ENCODE data around the gene DNAJC16.
A peak's percentile ranks its signal among the peaks of the same experiment; 100 is the strongest.
"Not testable (repeated sequence)": the region's sequence is repeated elsewhere in the genome, so short reads cannot be mapped to it uniquely, and the experiment has no call there.

DNAJC16 gene

DNA sequence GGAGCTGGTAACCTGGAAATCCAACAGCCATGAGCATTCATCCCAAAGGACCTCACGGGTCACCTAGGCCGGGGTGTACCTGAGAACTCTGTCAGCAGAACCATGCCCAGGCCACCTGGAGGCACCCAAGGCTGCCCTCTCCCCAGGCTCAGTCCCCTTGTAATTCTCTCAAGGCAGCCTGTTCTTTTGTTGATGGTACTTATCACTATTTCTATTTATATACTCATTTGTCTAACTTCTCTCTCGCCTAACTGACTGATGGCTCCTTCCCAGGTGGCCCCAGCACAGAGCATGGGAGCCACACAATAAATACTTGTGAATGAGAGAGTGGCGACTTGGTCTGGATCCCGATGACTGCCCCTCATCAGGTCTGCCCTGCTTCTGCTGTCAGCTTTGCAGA lies 19.4 kb upstream of the DNAJC16 start:
- DNase-seq: no peak

DNA sequence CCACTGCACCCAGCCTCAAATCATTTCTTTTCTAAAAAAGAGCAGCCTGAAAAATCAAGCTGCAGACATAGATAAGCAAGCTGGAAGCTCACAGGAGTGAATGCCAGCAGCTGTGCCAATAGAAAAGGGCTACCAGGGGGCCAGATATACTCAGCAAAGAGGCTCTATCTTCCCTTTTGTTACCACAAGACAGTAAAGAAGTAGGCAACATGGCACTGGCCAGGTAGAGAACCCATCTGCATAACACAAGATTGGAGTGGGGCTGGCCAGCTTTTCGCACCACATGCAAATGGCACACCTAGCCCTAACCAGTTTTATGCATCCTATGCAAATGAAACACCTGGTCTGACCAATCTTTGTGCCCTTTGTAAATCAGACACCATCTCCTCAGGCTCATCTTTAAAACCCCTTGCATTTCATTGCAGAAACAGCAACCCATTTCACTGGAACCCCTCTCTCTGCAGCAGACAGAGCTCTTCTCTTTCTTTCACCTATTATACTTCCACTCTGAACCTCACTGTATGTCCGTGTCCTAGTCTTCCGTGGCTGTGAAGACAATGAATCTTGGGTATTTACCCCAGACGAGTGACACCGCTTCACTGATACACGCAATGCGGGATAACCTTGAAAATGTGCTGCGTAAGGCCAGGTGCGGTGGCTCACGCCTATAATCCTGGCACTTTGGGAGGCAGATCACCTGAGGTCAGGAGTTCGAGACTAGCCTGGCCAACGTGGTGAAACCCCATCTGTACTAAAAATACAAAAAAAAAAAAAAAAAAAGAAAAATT lies 17.8 kb upstream of the DNAJC16 start:
- no peak for DNase-seq

DNA sequence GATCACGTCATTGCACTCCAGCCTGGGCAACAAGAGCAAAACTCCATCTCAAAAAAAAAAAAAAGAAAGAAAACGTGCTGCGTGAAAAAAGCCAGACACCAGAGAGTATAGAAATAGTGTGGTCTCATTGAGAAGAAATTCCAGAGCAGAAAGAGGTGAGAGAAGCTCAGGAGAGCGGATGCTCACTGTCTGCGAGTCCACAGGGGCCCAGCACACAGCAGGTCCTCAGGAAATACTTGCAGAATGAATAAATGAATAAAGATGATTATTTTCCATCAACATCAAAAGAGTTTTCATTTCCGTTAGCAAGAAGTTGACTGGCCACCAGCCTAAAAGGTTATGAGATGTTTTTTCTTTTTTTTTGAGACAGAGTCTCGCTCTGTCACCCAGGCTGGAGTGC lies 17.1 kb upstream of the DNAJC16 start:
- DNase-seq: no peak

DNA sequence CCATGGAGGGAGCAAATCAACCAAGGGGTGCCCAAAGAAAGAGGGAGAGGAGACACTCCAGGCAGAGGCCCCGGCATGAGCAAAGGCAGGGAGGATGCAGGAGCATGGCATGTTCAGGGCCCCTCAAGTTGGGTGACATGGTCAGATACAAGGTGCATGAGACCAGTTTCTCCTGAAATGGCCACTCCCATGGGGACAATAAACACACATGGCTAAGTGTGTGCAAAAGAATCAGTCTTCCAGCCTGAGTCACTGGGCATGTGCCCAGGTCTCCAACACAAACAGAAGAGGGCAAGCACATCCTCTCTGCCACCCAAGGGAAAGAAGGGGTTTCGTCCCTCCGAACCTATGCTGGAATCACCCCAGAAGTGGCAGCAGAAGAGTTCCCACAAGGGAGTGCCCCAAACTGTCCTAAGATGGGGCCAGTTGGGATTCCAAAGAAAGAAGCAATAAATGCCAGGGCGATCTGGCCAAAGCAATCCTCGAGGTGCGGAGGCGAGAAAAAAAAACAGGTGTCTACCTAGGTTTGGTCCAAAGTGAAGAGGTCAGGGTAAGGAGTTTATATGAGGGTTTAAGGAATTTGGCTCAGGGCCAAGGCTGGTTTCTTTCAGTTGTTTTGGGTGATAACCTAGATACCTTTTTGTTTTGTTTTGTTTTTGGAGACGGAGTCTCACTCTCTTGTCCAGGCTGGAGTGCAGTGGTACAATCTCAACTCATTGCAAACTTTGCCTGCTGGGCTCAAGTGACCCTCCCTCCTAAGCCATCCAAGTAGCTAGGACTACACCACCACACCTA lies 15.8 kb upstream of the DNAJC16 start:
- DNase-seq: no peak

DNA sequence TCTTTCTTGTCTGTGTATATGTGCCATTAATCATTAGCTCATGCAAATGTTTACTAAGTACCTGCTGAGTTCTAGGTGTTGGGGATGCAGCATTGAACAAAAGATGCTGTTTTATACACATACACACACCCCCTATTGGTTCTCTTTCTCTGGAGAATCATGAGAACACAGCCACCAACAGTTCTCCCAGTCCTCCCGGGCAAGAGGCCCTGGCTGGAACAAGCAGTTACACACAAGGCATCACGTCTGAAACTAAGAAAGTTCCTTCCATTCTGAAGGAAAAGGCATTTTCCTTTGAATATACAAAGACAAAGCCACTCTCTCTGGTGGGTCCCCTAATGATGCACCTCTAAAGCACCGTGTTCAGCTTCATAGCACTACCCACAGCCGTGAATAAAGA lies 13.5 kb upstream of the DNAJC16 start:
- DNase-seq: no peak

DNA sequence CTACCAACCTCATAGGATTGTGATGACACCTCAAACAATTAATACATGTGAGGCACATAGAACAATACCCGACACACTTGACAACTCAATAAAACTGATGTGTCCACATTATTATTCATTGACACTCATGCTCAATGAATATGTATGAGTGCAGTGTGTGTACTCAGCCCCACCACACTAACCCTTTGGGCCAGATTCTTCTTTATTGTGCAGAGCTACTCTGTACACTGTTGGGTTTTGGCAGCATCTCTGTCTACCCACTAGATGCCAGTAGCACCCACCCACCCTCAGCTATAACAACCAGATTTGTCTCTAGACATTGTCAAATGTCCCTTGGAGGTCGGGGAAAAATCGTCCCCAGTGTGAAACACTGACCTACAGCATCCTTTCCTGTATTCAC lies 12.7 kb upstream of the DNAJC16 start:
- DNase-seq: no peak

DNA sequence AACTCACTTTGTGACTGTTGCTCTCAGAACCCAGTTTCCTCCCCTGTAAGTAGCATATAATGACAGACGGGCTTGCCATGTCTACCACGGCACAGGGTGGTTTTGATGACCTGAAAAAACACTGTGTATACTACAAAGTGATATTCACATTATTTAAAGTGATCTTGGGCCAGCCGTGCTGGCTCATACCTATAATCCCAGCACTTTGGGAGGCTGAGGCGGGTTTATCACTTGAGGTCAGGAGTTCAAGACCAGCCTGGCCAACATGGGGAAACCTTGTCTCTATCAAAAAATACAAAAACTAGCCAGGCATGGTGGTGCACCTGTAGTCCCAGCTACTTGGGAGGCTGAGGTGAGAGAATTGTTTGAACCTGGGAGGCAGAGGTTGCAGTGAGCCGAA lies 12.1 kb upstream of the DNAJC16 start:
- DNase-seq: not testable (repeated sequence)

DNA sequence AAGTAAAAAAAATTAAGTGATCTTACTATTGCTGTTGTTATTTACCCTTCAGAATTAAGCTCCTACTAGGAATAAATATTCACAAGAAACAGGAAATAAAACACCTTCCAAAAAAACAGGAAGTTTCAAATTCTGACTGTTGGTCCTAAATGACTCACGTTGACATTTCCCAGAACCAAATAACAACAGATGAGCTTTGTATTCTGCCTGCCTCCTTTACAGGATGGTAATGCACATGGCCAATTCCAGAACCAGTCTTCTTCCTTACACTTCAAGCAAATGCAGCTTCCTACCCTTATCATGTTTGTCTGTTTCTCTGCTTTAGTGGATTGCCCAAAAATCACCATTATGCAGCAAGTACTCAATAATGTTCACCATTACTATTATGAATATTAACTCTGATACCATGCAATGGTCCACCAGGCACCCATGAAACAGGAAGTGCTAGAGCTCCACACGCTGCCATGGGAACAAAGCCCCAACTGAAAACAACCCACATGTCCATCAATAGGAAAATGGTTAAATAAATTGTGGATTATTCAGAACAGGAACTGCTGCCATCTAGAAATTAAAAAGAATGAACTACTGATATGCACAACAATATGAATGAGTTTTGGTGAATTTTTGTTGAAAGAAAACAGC lies 11.5 kb upstream of the DNAJC16 start:
- DNase-seq: no peak

DNA sequence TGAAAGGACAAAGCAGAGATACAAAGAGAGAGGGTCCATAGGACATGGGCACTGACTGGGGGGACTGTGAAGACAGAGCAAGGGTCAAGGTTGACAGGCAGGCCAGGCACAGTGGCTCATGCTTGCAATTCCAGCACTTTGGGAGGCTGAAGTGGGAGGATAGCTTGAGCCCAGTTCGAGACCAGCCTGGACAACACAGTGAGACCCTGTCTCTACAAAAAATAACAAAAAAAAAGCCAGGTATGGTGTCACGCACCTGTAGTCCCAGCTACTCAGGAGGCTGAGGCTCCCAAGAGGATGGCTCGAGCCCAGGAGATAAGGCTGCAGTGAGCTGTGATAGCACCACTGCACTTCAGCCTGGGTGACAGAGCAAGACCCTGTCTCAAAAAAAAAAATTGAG lies 7.0 kb upstream of the DNAJC16 start:
- DNase-seq: no peak

DNA sequence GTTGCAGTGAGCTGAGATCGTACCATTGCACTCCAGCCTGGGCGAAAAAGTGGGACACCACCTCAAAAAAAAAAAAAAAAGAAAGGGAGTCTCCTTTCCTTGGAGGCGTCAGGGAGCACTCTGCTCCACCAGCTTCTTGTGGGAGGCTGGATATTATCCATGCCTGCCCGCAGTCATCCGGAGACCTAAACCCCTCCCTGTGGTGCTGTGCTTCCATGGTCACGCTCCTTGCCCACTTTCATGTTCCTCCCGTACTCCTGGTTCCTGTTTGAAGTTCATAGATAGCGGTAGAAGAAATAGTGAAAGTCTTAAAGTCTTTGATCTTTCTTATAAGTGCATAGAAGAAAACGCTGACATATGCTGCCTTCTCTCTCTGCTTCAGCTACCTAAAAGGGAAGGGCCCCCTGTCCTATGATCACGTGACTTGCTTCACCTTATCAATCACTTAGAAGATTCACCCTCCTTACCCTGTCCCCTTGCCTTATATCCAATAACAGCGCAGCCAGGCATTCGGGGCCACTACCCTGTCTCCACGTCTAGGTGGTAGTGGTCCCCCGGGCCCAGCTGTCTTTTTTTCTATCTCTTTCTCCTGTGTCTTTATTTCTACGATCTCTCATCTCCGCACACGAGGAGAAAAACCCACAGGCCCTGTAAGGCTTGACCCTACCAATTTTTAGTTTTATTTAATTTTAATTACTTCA lies 5.3 kb upstream of the DNAJC16 start:
- not testable (repeated sequence) for DNase-seq

DNA sequence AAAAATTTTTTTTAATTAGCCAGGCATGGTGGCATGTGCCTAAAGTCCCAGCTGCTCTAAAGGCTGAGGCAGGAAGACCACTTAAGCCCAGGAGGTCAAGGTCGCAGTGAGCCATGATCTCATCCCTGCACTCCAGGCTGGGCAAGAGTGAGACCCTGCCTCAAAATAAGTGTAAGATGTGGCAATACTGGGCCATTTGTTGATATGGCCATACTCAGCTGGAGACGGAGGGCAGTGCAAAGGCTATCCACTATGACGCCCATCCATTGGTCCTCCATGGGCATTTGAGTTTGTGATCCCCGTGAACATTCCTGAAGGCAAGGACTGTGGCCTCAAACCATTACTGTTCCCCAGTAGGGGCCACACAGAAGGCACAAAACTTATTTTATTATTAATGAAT lies 4.1 kb upstream of the DNAJC16 start:
- no peak for DNase-seq

DNA sequence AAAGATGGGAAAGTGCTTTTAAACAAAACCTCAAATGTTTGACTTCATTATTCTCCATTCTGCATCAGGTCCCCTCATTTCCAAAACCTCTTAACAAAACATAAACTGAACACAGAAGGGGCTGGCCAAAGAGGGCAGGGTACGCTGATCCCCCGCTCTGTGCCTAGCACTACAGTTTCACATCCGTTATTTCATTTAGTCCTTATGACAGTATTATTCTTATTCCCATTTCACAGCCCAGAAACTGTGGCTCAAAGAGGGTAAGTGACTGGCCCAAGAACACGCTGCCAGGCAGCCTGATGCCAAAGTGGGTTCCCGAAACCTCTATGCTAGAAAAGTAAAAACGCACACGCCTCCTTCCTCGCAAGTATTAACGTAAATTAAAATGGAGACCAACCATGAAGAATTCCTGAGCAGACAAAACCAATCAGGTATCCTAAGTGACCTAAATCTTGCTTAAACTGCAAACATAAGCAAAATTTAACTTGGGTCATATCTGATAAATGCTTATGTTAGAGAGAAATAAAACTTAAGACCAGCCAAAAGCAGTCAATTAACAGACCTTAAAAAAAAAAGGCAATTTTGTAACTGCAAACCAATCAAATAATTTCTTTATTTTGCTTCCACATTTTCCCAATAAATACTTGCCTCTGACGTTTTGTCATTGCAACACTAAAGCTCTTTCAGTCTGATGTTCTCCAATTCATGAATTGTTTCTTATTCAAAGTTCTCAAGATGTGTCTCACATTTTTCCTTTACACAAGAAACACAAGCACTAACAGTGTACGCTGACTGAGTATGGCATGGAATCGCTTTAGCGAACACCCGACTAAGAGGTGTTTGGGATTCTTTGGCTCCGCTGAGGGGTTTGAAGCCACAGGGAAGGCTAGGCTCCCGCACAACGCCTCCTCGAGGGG lies 3.3 kb upstream of the DNAJC16 start:
- no peak for DNase-seq

DNA sequence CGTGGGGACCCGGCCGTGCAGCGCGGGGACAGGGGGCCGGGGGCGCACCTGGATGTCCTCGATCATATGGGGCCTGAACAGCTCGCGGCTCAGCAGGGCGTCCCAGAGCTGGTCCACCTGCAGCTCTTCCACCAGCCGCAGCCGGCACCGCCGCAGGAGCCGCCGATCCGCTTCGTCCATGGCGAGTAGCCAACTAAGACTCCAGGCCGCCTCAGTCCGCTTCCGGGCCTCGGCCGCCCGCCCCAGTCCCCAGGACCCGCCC lies 2.7 kb upstream of the DNAJC16 start, which contains the start of gene CASP9:
TSS of gene CASP9 (minus strand) at position 195 of the 262 bp plus-strand sequence. CDS start at position 180, 15 bp downstream.
- DNase-seq: no peak

DNA sequence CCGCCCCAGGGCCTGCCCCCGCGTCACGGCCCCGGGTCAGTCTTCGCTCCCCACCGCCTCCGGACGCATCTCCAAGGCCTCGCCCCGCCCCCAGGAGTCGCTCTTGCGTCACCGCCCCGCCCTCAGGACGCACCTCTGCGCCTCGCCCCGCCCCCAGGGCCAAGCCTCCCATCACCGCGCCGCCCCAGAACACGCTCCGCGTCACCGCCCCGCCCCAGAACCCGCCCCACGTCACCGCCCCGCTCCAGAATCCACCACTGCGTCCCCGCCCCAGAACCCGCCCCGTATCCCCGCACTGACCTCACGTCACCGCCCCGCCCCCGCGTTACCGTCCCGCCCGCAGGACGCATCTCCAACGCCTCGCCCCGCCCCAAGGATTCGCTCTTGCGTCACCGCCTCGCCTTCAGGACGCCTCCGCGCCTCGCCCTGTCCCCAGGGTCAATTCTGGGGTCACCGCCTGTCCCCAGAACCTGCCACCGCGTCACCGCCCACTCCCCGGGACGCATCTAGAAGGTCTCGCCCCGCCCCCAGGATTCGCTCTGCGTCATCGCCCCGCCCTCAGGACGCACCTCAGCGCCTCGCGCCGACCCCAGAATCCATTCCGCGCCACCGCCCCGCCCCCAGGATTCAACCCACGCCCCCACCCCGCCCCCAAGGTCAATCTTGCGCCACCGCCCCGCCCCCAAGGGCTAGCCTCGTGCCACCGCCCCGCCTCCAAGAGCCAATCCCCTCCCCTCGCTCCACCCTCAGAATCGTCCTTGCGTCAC lies 2.2 kb upstream of the DNAJC16 start:
- DNase-seq: peak; percentile 95 to 100

DNA sequence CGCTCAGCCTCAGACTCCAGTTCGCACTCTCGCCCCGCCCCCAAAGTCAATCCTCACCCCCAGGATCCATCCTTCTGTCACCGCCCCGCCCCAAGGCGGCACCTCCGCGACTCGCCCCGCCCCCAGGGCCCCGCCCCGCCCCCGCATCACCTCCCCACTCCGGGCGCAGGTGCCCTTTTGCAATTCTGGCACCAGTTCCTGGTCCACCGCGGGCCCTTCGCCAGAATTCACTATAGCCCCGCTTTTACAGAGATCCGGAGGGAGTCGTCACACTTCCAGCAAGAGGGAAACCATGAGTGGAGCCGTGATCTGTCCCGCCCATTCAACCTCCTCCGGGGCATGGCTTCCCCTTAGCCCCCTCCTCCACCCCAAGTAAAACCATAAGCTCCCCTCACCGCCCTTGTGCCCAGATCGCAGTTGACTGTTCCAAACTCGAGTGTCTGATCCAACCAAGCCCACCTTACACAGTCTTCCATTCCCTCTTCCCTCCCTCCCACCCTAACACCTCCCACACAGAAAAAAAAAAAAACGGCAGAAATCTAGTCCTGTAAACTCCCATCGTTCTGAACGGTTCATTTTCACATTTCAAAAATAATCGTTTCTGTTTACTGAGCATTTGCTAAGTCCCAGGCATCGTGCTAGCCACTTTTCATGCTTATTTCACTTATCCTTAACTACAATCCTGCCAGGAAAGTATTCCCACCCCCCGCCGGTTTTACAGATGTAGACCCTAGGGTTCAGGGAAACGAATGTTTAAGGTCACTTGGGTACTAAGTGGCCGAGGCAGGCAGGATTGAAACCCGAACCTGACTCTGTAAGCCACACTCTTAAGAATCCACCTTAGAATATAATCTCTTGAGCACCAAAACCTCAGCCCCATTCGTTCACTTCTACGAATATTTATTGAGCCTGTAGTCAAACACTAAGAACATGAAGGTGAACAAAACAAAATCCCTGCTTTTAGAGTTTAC lies 1.3 kb upstream of the DNAJC16 start:
- no peak for DNase-seq

DNA sequence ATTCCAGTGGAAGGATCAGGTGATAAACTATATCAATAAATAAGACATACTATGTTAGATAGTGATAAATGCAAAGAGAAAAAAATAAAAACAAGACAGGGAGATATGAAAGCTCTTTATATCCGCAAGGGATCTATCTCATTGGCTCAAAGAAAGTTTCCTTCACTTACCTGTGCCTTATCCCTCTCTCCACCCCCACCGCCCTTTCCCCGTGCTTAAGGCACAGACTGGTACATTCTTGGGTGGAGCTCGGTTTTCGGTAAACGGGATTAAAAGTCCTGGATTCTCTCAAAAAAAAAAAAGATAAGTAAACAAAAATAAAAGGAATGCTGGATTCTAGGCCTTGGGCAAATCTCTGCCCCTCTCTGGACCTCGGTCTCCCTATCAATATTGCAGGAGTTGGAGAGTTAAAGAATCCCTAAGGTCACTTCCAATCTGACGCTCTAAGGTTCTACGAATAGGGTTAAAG lies 593 bp upstream of the DNAJC16 start:
- DNase-seq: no peak

DNA sequence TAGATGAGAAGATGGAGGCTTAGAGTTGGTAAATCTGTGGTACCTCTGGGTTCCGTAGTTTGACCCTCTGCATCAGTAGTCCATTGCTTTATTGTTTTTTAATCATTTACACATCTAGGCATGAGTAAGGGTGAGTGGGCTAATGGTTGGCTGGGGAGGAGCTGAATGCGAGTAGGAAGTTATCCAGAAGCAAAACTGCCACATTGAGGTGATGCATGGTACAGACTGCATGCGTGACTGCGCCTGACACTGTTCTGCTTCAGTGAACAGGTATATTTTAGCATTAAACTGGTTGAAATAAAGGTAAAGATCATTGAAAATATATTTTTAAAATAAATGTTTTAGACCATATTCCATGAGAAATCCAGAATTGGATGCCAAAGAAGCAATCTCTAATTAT lies 4.4 kb downstream of the DNAJC16 start:
- no peak for DNase-seq

DNA sequence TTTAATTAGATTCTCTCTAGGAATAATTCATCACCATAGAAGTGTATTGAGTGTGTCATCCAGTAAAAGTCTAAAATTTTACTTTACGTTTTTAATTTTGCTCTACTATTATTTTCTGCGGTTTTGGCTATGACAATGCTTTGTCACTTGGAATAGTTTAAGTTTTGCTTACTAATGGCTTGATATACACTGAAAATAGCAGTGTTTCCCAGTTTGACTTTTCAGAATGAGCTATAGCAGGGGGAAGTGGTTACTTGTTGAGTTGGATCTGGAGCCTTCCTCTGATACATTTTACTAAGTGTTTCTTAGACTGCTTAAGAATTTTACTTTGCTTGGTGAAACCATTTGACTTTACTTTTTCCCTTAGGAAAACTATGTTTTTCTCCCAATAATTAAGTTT lies 5.0 kb downstream of the DNAJC16 start:
- DNase-seq: no peak

DNA sequence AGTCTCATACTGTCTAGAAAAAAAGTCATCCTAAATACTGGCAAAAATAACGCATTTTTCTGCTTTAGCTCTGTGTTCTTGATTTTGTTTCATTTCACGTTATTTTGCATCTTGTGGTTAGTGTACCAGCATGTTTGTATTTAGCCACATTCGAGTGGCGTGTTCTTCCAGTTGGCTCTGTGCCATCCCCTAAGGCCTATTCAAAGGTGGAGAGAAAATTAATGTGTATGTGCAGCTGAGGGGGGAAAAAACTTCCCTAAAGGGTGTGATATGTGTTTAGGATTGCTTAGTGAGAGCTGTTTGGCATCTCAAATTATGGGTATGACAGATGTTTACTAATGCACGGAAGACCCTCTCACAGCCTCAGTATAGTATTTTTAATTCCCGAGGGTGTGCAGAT lies 12.1 kb downstream of the DNAJC16 start:
- DNase-seq: no peak

DNA sequence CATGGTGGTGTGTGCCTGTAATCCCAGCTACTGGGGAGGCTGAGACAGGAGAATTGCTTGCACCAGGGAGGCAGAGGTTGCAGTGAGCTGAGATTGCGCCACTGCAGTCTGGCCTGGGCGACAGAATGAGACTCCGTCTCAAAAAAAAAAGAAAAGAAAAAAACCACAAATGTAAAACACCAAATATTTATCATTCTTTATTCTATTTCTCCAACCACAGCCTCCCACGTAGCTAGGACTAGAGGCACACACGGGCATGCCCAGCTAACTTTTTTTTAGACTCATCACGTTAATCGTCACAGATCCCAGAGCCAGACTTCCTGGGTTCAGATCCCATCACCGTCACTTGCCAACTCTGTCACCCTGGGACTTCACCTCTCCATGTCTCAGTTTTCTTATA lies 13.5 kb downstream of the DNAJC16 start:
- no peak for DNase-seq
